Smooth muscle cell (in vitro differentiated cells): ENCODE data around the gene CAMTA1. TPM values are rescaled to one million over a fixed set of nuclear protein-coding genes. Genes with fewer than 3 reads are reported as not detected.

Experiments used
- DNase-seq: peaks from one replicate; lab custom pipeline; 2025; ENCODE audit not compliant: unreplicated experiment; lab: John Stamatoyannopoulos, UW
- H2AFZ ChIP-seq: fragments of 200-600 bp; sonication (generic); 2 replicates; pipeline ENCODE4 v1.6.0; 2016; ENCODE audit warnings: antibody characterized with exemption, low read depth, mild to moderate bottlenecking
- H3F3A ChIP-seq: fragments of 200-600 bp; sonication (generic); 2 replicates; pipeline ENCODE4 v1.6.0; 2017; ENCODE audit warnings: antibody characterized with exemption, low read depth
- H3K27ac ChIP-seq: fragments of 200-600 bp; sonication (generic); 2 replicates; pipeline ENCODE4 v1.5.1; 2016; ENCODE audit warnings: low read depth, mild to moderate bottlenecking
- H3K27me3 ChIP-seq: fragments of 200-600 bp; sonication (generic); 2 replicates; pipeline ENCODE4 v1.6.1; 2016; ENCODE audit warnings: low read depth, mild to moderate bottlenecking
- H3K36me3 ChIP-seq: fragments of 200-600 bp; sonication (generic); 2 replicates; pipeline ENCODE4 v1.5.1; 2016; ENCODE audit warnings: low read depth
- H3K4me1 ChIP-seq: fragments of 200-600 bp; sonication (generic); 2 replicates; pipeline ENCODE4 v1.5.1; 2016; ENCODE audit warnings: low read depth
- H3K4me2 ChIP-seq: fragments of 200-600 bp; sonication (generic); 2 replicates; pipeline ENCODE4 v1.6.0; 2016; ENCODE audit warnings: mild to moderate bottlenecking
- H3K4me3 ChIP-seq: fragments of 200-600 bp; sonication (generic); 2 replicates; pipeline ENCODE4 v1.5.1; 2016; ENCODE audit warnings: mild to moderate bottlenecking
- H3K79me2 ChIP-seq: fragments of 200-600 bp; sonication (generic); 2 replicates; pipeline ENCODE4 v1.6.0; 2016; ENCODE audit warnings: low read depth, mild to moderate bottlenecking
- H3K9ac ChIP-seq: fragments of 200-600 bp; sonication (generic); 2 replicates; pipeline ENCODE4 v1.6.0; 2016; ENCODE audit warnings: low read depth
- H3K9me3 ChIP-seq: fragments of 200-600 bp; sonication (generic); replicated peaks from 2 replicates; pipeline ENCODE4 v1.5.1; 2016; ENCODE audit warnings: low read depth
- H4K20me1 ChIP-seq: fragments of 200-600 bp; sonication (generic); 2 replicates; pipeline ENCODE4 v1.6.0; 2016; ENCODE audit warnings: low read depth
- WGBS: methylation state at CpG from one replicate; pipeline ENCODE4 v1.1.7; 2016; ENCODE audit warnings: low lambda C conversion rate; 5-methylcytosine and 5-hydroxymethylcytosine counted together
- polyA plus RNA-seq: library from polyadenylated mRNA; unstranded; fragments of >200 nt; fragmentation: Nextera tagmentation; extraction: Ambion mirVana; gene quantifications from 2 replicates; pipeline ENCODE4 v1.2.1, GENCODE V29; 2016
- total RNA-seq: library from RNA; depleted of rRNA; stranded (reverse); fragments of >200 nt; gene quantifications from 2 replicates; pipeline ENCODE4 v1.2.3, GENCODE V29; 2014
- TF ChIP-seq, protein P1 (sequence below): fragments of 200-600 bp; sonication (generic); IDR thresholded peaks from 2 replicates; pipeline ENCODE4 v1.5.1; 2017; ENCODE audit warnings: borderline replicate concordance, mild to moderate bottlenecking, antibody characterized with exemption; ENCODE audit not compliant: insufficient read depth, poor library complexity, severe bottlenecking

Gene CAMTA1
- total and polyA plus RNA-seq, 2 experiments from 2014 or later: 139 to 145 TPM

DNA sequence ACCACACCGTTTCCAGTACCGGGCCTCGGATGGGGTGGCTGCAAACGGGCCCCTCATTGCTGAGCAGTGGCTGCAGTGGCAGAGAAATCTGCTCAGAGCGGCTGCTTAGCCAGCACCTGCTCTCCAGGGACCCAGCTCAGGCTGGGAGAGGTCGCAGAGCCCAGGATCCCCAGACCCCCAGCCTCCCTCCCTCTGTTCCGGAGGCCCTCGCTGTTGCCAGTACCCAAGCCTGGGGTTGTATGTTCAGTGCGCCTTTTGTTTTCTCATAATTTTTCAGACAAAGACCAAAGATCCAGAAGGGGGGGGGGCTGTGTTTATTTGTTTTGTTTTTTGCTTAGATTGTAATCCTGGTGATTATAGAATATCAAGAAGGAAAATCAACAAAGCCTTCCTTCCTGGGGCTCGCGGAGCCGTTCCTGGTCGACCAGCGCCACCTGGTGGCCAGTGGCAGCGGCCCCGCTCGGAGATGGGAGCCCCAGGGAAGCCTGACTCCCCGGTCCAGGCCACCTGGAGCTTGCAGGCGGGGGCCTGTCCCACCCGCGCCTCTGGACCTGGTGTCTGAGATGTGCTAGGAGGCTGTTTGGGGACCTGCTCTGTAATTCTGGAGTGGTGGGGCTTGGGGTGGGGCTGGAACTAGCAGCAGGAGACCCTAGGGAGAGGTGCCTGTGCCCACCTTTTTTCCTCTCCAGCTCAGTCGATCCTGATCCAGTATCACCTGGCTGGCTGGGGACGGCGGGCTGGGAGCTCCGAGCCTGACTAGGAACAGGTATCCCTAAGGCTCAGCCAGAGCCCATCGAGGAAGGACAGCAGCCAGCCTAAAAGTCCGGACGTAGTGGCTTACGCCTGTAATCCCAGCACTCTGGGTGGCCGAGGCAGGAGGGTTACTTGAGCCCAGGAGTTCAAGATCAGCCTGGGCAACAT lies 862.0 kb downstream of the CAMTA1 start:
- no peaks in the 10 kb centered on the region for H4K20me1 ChIP-seq

GRCh38 chr1:7648761-7649384 lies 863.6 kb downstream of the CAMTA1 start:
- TF ChIP-seq, protein P1, sequence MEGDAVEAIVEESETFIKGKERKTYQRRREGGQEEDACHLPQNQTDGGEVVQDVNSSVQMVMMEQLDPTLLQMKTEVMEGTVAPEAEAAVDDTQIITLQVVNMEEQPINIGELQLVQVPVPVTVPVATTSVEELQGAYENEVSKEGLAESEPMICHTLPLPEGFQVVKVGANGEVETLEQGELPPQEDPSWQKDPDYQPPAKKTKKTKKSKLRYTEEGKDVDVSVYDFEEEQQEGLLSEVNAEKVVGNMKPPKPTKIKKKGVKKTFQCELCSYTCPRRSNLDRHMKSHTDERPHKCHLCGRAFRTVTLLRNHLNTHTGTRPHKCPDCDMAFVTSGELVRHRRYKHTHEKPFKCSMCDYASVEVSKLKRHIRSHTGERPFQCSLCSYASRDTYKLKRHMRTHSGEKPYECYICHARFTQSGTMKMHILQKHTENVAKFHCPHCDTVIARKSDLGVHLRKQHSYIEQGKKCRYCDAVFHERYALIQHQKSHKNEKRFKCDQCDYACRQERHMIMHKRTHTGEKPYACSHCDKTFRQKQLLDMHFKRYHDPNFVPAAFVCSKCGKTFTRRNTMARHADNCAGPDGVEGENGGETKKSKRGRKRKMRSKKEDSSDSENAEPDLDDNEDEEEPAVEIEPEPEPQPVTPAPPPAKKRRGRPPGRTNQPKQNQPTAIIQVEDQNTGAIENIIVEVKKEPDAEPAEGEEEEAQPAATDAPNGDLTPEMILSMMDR: no peak
- no peak overlapping the region for H3K4me3 ChIP-seq
- H2AFZ ChIP-seq: no peak overlapping the region
- H3K4me1 ChIP-seq: no peaks in the 10 kb centered on the region
- no peak overlapping the region for H3K9ac ChIP-seq
- no peak overlapping the region for H3K4me2 ChIP-seq
- no peaks in the 10 kb centered on the region for H3K79me2 ChIP-seq
- H3K27ac ChIP-seq: no peak overlapping the region
- no peaks in the 10 kb centered on the region for H4K20me1 ChIP-seq
- no peaks in the 10 kb centered on the region for H3K36me3 ChIP-seq
- H3K9me3 ChIP-seq: no peaks in the 10 kb centered on the region
- peaks cover 6% of the 10 kb centered on the region for H3F3A ChIP-seq
- no peaks in the 10 kb centered on the region for H3K27me3 ChIP-seq
- WGBS: 86% methylated on average over 14 of the region's 14 CpGs
- DNase-seq: no peak

More for the DNA sequence above, 862.0 kb downstream of the CAMTA1 start:
- Histone ChIP-seq H3K79me2 (no peaks in the 10 kb centered on the region), H3K9ac (no peak overlapping the region), H3F3A (peaks cover 6% of the 10 kb centered on the region), H3K4me2 (no peak overlapping the region), H3K9me3 (no peaks in the 10 kb centered on the region), H3K4me1 (peaks cover 5% of the 10 kb centered on the region), H3K4me3 (no peak overlapping the region), H3K27me3 (no peaks in the 10 kb centered on the region), H2AFZ (no peak overlapping the region), H3K27ac (no peak overlapping the region), H3K36me3 (no peaks in the 10 kb centered on the region)
- DNase-seq: peak; percentile 26
- TF ChIP-seq, protein P1: peak; percentile 99
- 52% methylated on average over 30 of the region's 30 CpGs for WGBS

DNA sequence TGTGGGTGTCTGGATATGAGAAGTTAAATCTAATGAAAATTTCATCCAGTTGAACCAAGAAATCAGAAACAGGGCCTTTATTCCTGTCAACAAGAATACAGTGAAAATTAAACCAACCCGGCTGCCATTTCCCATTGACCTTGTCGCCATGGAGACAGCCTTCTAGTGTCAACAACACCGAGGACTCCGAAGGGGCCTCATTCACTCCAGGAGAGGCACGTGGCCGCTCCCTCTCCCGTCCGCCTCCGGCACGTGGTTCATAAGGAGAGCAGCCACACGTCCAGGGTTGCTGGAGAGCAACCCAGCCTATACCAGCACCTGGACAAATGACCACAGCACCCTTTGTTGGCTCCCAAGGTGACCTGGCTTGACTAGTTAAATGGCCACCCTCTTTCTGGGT lies 865.5 kb downstream of the CAMTA1 start:
- WGBS: 83% methylated on average over 11 of the region's 11 CpGs
- Histone ChIP-seq H3K4me1 (no peaks in the 10 kb centered on the region), H4K20me1 (no peaks in the 10 kb centered on the region), H3F3A (no peaks in the 10 kb centered on the region), H3K4me3 (no peak overlapping the region), H3K36me3 (no peaks in the 10 kb centered on the region), H2AFZ (no peak overlapping the region), H3K9me3 (no peaks in the 10 kb centered on the region), H3K4me2 (no peak overlapping the region), H3K9ac (no peak overlapping the region), H3K27ac (no peak overlapping the region), H3K79me2 (no peaks in the 10 kb centered on the region), H3K27me3 (no peaks in the 10 kb centered on the region)
- no peak for DNase-seq
- TF ChIP-seq, protein P1: no peak
